IgD-negative memory B cell (primary cell): ENCODE measurements around the gene AR. TPM values are rescaled to one million over a fixed set of nuclear protein-coding genes. Genes with fewer than 3 reads are reported as not detected.
A peak's percentile ranks its signal among the peaks of the same experiment; 100 is the strongest.
"Not testable (repeated sequence)": the region's sequence is repeated elsewhere in the genome, so short reads cannot be mapped to it uniquely, and the experiment has no call there.

Experiments
- H3K27ac Mint-ChIP-seq, 3 donors: one replicate each; pipeline ENCODE4 v1.8.0; 2020 to 2022; ENCODE audit warnings: mild to moderate bottlenecking in 3 of 3, mixed read lengths in 3 of 3, moderate library complexity in 1 of 3
- H3K27me3 Mint-ChIP-seq: one replicate; pipeline ENCODE4 v1.8.0; 2021; ENCODE audit warnings: mixed read lengths
- H3K36me3 Mint-ChIP-seq: one replicate; pipeline ENCODE4 v1.8.0; 2020; ENCODE audit warnings: mild to moderate bottlenecking, mixed read lengths
- H3K4me1 Mint-ChIP-seq, 3 donors: one replicate each; pipeline ENCODE4 v1.8.0; 2020 to 2022; ENCODE audit warnings: mixed read lengths in 3 of 3, mild to moderate bottlenecking in 1 of 3
- H3K4me3 Mint-ChIP-seq, 4 donors: one replicate each; pipeline ENCODE4 v1.8.0; 2020 to 2022; ENCODE audit warnings: mild to moderate bottlenecking in 4 of 4, mixed read lengths in 4 of 4, moderate library complexity in 3 of 4
- H3K9me3 Mint-ChIP-seq, 3 donors: one replicate each; pipeline ENCODE4 v1.8.0; 2020 to 2021; ENCODE audit warnings: mixed read lengths in 3 of 3, mild to moderate bottlenecking in 1 of 3
- polyA plus RNA-seq: library from polyadenylated mRNA; unstranded; fragments of 300-500 nt; fragmentation: Illumina TruSeq; gene quantifications from one replicate; pipeline ENCODE4 v1.2.3, GENCODE V29; 2021

Gene AR
- polyA plus RNA-seq, 1 donor from 2014 or later: 0.20 TPM

- Mint-ChIP-seq H3K4me1 (no peaks in the 10 kb centered on the region), H3K36me3 (no peaks in the 10 kb centered on the region), H3K27ac (no peak overlapping the region), H3K27me3 (no peaks in the 10 kb centered on the region), H3K4me3 (no peak overlapping the region), H3K9me3 (no peaks in the 10 kb centered on the region)
Observed at GRCh38 chrX:67651437-67652142, 107.8 kb downstream of the AR start.

- Mint-ChIP-seq H3K27ac (no peak overlapping the region), H3K36me3 (no peaks in the 10 kb centered on the region), H3K4me1 (no peaks in the 10 kb centered on the region), H3K9me3 (no peaks in the 10 kb centered on the region), H3K27me3 (no peaks in the 10 kb centered on the region), H3K4me3 (no peak overlapping the region)
Observed at GRCh38 chrX:67652543-67652942, 108.7 kb downstream of the AR start.

GRCh38 chrX:67654301-67654700, 110.5 kb downstream of the AR start:
- Mint-ChIP-seq H3K27ac (no peak overlapping the region), H3K9me3 (no peaks in the 10 kb centered on the region), H3K27me3 (no peaks in the 10 kb centered on the region), H3K4me3 (no peak overlapping the region), H3K4me1 (no peaks in the 10 kb centered on the region), H3K36me3 (no peaks in the 10 kb centered on the region)

- Mint-ChIP-seq H3K27ac (no peak overlapping the region), H3K27me3 (no peaks in the 10 kb centered on the region), H3K4me1 (no peaks in the 10 kb centered on the region), H3K4me3 (no peak overlapping the region), H3K36me3 (no peaks in the 10 kb centered on the region), H3K9me3 (peaks cover 0 to 7% (median 4%) of the 10 kb centered on the region in 3 donors)
Observed at GRCh38 chrX:67665583-67665982, 121.8 kb downstream of the AR start.

- H3K36me3 Mint-ChIP-seq, H3K4me3 Mint-ChIP-seq, H3K9me3 Mint-ChIP-seq, H3K27ac Mint-ChIP-seq, H3K4me1 Mint-ChIP-seq, H3K27me3 Mint-ChIP-seq: not testable (repeated sequence)
Observed at GRCh38 chrX:67670717-67671116, 126.9 kb downstream of the AR start.

GRCh38 chrX:67673741-67674274, 130.0 kb downstream of the AR start:
- H3K36me3 Mint-ChIP-seq: no peaks in the 10 kb centered on the region
- H3K27me3 Mint-ChIP-seq: peaks cover 2% of the 10 kb centered on the region
- H3K27ac Mint-ChIP-seq: no peak overlapping the region
- H3K4me3 Mint-ChIP-seq: no peak overlapping the region
- H3K9me3 Mint-ChIP-seq: peaks cover 0 to 2% (median 0%) of the 10 kb centered on the region in 3 donors
- H3K4me1 Mint-ChIP-seq: no peaks in the 10 kb centered on the region

GRCh38 chrX:67674741-67675140, 130.9 kb downstream of the AR start:
- peaks cover 2% of the 10 kb centered on the region for H3K27me3 Mint-ChIP-seq
- H3K4me1 Mint-ChIP-seq: no peaks in the 10 kb centered on the region
- H3K36me3 Mint-ChIP-seq: no peaks in the 10 kb centered on the region
- peaks cover 0 to 2% (median 0%) of the 10 kb centered on the region in 3 donors for H3K9me3 Mint-ChIP-seq
- no peak overlapping the region for H3K27ac Mint-ChIP-seq
- no peak overlapping the region for H3K4me3 Mint-ChIP-seq

GRCh38 chrX:67684136-67684535, 140.3 kb downstream of the AR start:
- Mint-ChIP-seq H3K27me3 (no peaks in the 10 kb centered on the region), H3K36me3 (no peaks in the 10 kb centered on the region), H3K4me1 (no peaks in the 10 kb centered on the region), H3K9me3 (peaks cover 0 to 3% (median 0%) of the 10 kb centered on the region in 3 donors), H3K4me3 (no peak overlapping the region), H3K27ac (no peak overlapping the region)

GRCh38 chrX:67692246-67692645, 148.4 kb downstream of the AR start:
- Mint-ChIP-seq H3K4me3 (no peak overlapping the region), H3K4me1 (no peaks in the 10 kb centered on the region), H3K36me3 (no peaks in the 10 kb centered on the region)

GRCh38 chrX:67693928-67694327, 150.1 kb downstream of the AR start:
- Mint-ChIP-seq H3K4me1 (no peaks in the 10 kb centered on the region), H3K27ac (no peak overlapping the region), H3K27me3 (no peaks in the 10 kb centered on the region), H3K36me3 (no peaks in the 10 kb centered on the region), H3K4me3 (no peak overlapping the region), H3K9me3 (peaks cover 0 to 2% (median 0%) of the 10 kb centered on the region in 3 donors)

More at GRCh38 chrX:67692246-67692645, 148.4 kb downstream of the AR start:
- no peaks in the 10 kb centered on the region for H3K27me3 Mint-ChIP-seq
- no peak overlapping the region for H3K27ac Mint-ChIP-seq
- peaks cover 0 to 2% (median 0%) of the 10 kb centered on the region in 3 donors for H3K9me3 Mint-ChIP-seq

GRCh38 chrX:67697452-67697851, 153.6 kb downstream of the AR start:
- Mint-ChIP-seq H3K27me3 (no peaks in the 10 kb centered on the region), H3K36me3 (no peaks in the 10 kb centered on the region), H3K27ac (no peak overlapping the region), H3K4me1 (no peaks in the 10 kb centered on the region), H3K4me3 (no peak overlapping the region), H3K9me3 (peaks cover 0 to 2% (median 0%) of the 10 kb centered on the region in 3 donors)

GRCh38 chrX:67700602-67701001, 156.8 kb downstream of the AR start:
- Mint-ChIP-seq H3K36me3 (no peaks in the 10 kb centered on the region), H3K4me3 (no peak overlapping the region), H3K9me3 (no peaks in the 10 kb centered on the region), H3K4me1 (no peaks in the 10 kb centered on the region), H3K27me3 (no peaks in the 10 kb centered on the region), H3K27ac (no peak overlapping the region)

- Mint-ChIP-seq H3K9me3 (peaks cover 0 to 2% (median 0%) of the 10 kb centered on the region in 3 donors), H3K36me3 (no peaks in the 10 kb centered on the region), H3K4me1 (peaks cover 0 to 2% (median 0%) of the 10 kb centered on the region in 3 donors), H3K4me3 (no peak overlapping the region), H3K27me3 (no peaks in the 10 kb centered on the region), H3K27ac (no peak overlapping the region)
Observed at GRCh38 chrX:67714004-67714403, 170.2 kb downstream of the AR start.

- Mint-ChIP-seq H3K4me3 (no peak overlapping the region), H3K9me3 (peaks cover 0 to 2% (median 0%) of the 10 kb centered on the region in 3 donors), H3K27ac (no peak overlapping the region), H3K4me1 (no peaks in the 10 kb centered on the region), H3K27me3 (no peaks in the 10 kb centered on the region), H3K36me3 (no peaks in the 10 kb centered on the region)
Observed at GRCh38 chrX:67717571-67717970, 173.8 kb downstream of the AR start.

- no peaks in the 10 kb centered on the region for H3K27me3 Mint-ChIP-seq
- peaks cover 0 to 2% (median 1%) of the 10 kb centered on the region in 3 donors for H3K4me1 Mint-ChIP-seq
- H3K27ac Mint-ChIP-seq: no peak overlapping the region
- peaks cover 0 to 2% (median 0%) of the 10 kb centered on the region in 3 donors for H3K9me3 Mint-ChIP-seq
- H3K4me3 Mint-ChIP-seq: peak overlapping the region in 1 of 4 donors; percentile 57
- no peaks in the 10 kb centered on the region for H3K36me3 Mint-ChIP-seq
Observed at GRCh38 chrX:67718926-67719325, 175.1 kb downstream of the AR start.

GRCh38 chrX:67720344-67720743, 176.5 kb downstream of the AR start:
- Mint-ChIP-seq H3K27ac (no peak overlapping the region), H3K9me3 (peaks cover 0 to 2% (median 0%) of the 10 kb centered on the region in 3 donors), H3K36me3 (no peaks in the 10 kb centered on the region), H3K4me3 (no peak overlapping the region), H3K27me3 (no peaks in the 10 kb centered on the region), H3K4me1 (peaks cover 0 to 2% (median 1%) of the 10 kb centered on the region in 3 donors)
